ENCODE data around the gene CEP192. TPM values are rescaled to one million over a fixed set of nuclear protein-coding genes. Genes with fewer than 3 reads are reported as not detected.

The CEP192 gene
- total and polyA plus RNA-seq, 2 donors (not counting 1 experiment from before 2014, with no cell fraction given) = 39.3 to 47.3 TPM

GRCh38 chr18:13014232-13014631, 23.1 kb downstream of the CEP192 start:
- H3K27ac Mint-ChIP-seq = no peak overlapping the region
- POLR2A ChIA-PET = no interaction called here
- no peak overlapping the region for H3K9ac ChIP-seq (ENCODE audit: low read length)
- no peaks in the 10 kb centered on the region for H3K9me3 Mint-ChIP-seq (ENCODE audit: insufficient read depth)
- peaks cover 5 to 69% of the 10 kb centered on the region in 2 experiments for H3K36me3 ChIP-seq (replicated peaks in 1 of 2; ENCODE audit: control extremely low read depth in 1 of 2, control insufficient read depth in 1 of 2, extremely low read depth in 1 of 2, insufficient read depth in 2 of 2, low read length in 1 of 2)
- ATAC-seq (ENCODE audit: low read depth) (no peak), DNase-seq (no peak)
- no peaks in the 10 kb centered on the region for H3K79me2 ChIP-seq (ENCODE audit: control insufficient read depth, insufficient read depth, low read length)
- H3K27me3 Mint-ChIP-seq = no peaks in the 10 kb centered on the region
- intact Hi-C loops (cut with micrococcal nuclease) = no loop called here
- no peak overlapping the region for H3K4me3 ChIP-seq (ENCODE audit: control extremely low read depth in 1 of 5, extremely low read depth in 1 of 5, insufficient read depth in 1 of 5, low read depth in 2 of 5, low read length in 4 of 5)
- H3K27me3 ChIP-seq (replicated peaks in 1 of 4; ENCODE audit: control extremely low read depth in 1 of 4, control insufficient read depth in 3 of 4, insufficient read depth in 4 of 4, low read length in 3 of 4) = no peaks in the 10 kb centered on the region
- H3K27ac ChIP-seq (ENCODE audit: low read length in 2 of 2) = no peak overlapping the region
- H3K4me3 Mint-ChIP-seq = no peak overlapping the region
- no peaks in the 10 kb centered on the region for H3K4me1 ChIP-seq (ENCODE audit: control insufficient read depth in 2 of 2, insufficient read depth in 2 of 2, low read length in 2 of 2)
- WGBS (ENCODE audit: insufficient coverage) = 100% methylated on average over 2 of the region's 2 CpGs
- H3K4me2 ChIP-seq (replicated peaks; ENCODE audit: low read depth, low read length, poor library complexity, severe bottlenecking) = no peak overlapping the region
- no peaks in the 10 kb centered on the region for H3K9me3 ChIP-seq (ENCODE audit: control extremely low read depth in 1 of 3, control insufficient read depth in 2 of 3, insufficient read depth in 1 of 3, low read length in 2 of 3)
- CTCF ChIA-PET = no interaction called here
- TF ChIP-seq CTCF (IDR thresholded peaks at IDR 0.05) = no peak
- TF ChIP-seq EZH2 (IDR thresholded peaks at IDR 0.05; ENCODE audit: borderline replicate concordance, insufficient read depth, low read depth, low read length, poor library complexity, severe bottlenecking) = no peak
- H4K20me1 ChIP-seq (ENCODE audit: control insufficient read depth, insufficient read depth, low read length, poor library complexity, severe bottlenecking) = no peaks in the 10 kb centered on the region
- H2AFZ ChIP-seq (ENCODE audit: insufficient read depth, low read depth, low read length, poor library complexity, severe bottlenecking) = no peak overlapping the region
- H3K4me1 Mint-ChIP-seq = no peaks in the 10 kb centered on the region

- no peak overlapping the region for H3K9ac ChIP-seq (ENCODE audit: low read length)
- no peaks in the 10 kb centered on the region for H3K79me2 ChIP-seq (ENCODE audit: control insufficient read depth, insufficient read depth, low read length)
- no peak overlapping the region for H3K4me3 ChIP-seq (ENCODE audit: control extremely low read depth in 1 of 5, extremely low read depth in 1 of 5, insufficient read depth in 1 of 5, low read depth in 2 of 5, low read length in 4 of 5)
- H3K27me3 Mint-ChIP-seq = no peaks in the 10 kb centered on the region
- no peak overlapping the region for H3K27ac Mint-ChIP-seq
- TF ChIP-seq EZH2 (IDR thresholded peaks at IDR 0.05; ENCODE audit: borderline replicate concordance, insufficient read depth, low read depth, low read length, poor library complexity, severe bottlenecking) = no peak
- no peak for TF ChIP-seq CTCF (IDR thresholded peaks at IDR 0.05)
- no peak for DNase-seq
- H4K20me1 ChIP-seq (ENCODE audit: control insufficient read depth, insufficient read depth, low read length, poor library complexity, severe bottlenecking) = no peaks in the 10 kb centered on the region
- 67% methylated on average over 3 of the region's 4 CpGs for WGBS (ENCODE audit: insufficient coverage)
- H3K4me1 ChIP-seq (ENCODE audit: control insufficient read depth in 2 of 2, insufficient read depth in 2 of 2, low read length in 2 of 2) = no peaks in the 10 kb centered on the region
- intact Hi-C loops (cut with micrococcal nuclease) = no loop called here
- no peaks in the 10 kb centered on the region for H3K4me1 Mint-ChIP-seq
- ChIA-PET POLR2A (no interaction called here), CTCF (interaction anchor here (0.7 kb wide), 1 partner anchor 511 kb away, joined by 4 read pairs; no protein-coding TSS in a partner anchor)
- H3K4me3 Mint-ChIP-seq = no peak overlapping the region
- H3K36me3 ChIP-seq (replicated peaks in 1 of 2; ENCODE audit: control extremely low read depth in 1 of 2, control insufficient read depth in 1 of 2, extremely low read depth in 1 of 2, insufficient read depth in 2 of 2, low read length in 1 of 2) = peaks cover 5 to 66% of the 10 kb centered on the region in 2 experiments
- no peak overlapping the region for H3K4me2 ChIP-seq (replicated peaks; ENCODE audit: low read depth, low read length, poor library complexity, severe bottlenecking)
- H2AFZ ChIP-seq (ENCODE audit: insufficient read depth, low read depth, low read length, poor library complexity, severe bottlenecking) = no peak overlapping the region
- no peak overlapping the region for H3K27ac ChIP-seq (ENCODE audit: low read length in 2 of 2)
- H3K27me3 ChIP-seq (replicated peaks in 1 of 4; ENCODE audit: control extremely low read depth in 1 of 4, control insufficient read depth in 3 of 4, insufficient read depth in 4 of 4, low read length in 3 of 4) = no peaks in the 10 kb centered on the region
- H3K9me3 Mint-ChIP-seq (ENCODE audit: insufficient read depth) = no peaks in the 10 kb centered on the region
- H3K9me3 ChIP-seq (ENCODE audit: control extremely low read depth in 1 of 3, control insufficient read depth in 2 of 3, insufficient read depth in 1 of 3, low read length in 2 of 3) = no peaks in the 10 kb centered on the region
- no peak for ATAC-seq (ENCODE audit: low read depth)
Observed at GRCh38 chr18:13014818-13015217, 23.7 kb downstream of the CEP192 start.
